ENCODE results near the gene HIF3A. TPM values are rescaled to one million over a fixed set of nuclear protein-coding genes. Genes with fewer than 3 reads are reported as not detected.

The HIF3A gene
- total and polyA plus RNA-seq, 2 of the 8 experiments (the other 6 are each of a cell fraction or from before 2014, with no cell fraction given), result 38.6 to 38.8 TPM

GRCh38 chr19:46269101-46269500 lies 27.7 kb upstream of the HIF3A start:
- Histone ChIP-seq H3K23ac (ENCODE audit: insufficient read length) (no peak overlapping the region), H2AK5ac (ENCODE audit: low read depth, low read length) (no peak overlapping the region), H3K4ac (replicated peaks; ENCODE audit: insufficient read length, low read depth, low read length) (no peak overlapping the region), H3K23me2 (ENCODE audit: low read depth, low read length) (no peaks in the 10 kb centered on the region; the same call in 1 of the 2 replicates), H2BK20ac (ENCODE audit: low read length) (no peak overlapping the region), H3K9me3 (ENCODE audit: insufficient read depth in 2 of 2, low read depth in 1 of 2, low read length in 1 of 2) (no peaks in the 10 kb centered on the region), H3K4me1 (replicated peaks in 1 of 4; ENCODE audit: control insufficient read depth in 3 of 4, insufficient read depth in 4 of 4, low read length in 3 of 4) (peaks cover 7 to 12% (median 9%) of the 10 kb centered on the region in 4 experiments), H3K14ac (ENCODE audit: insufficient read length) (no peak overlapping the region), H4K5ac (ENCODE audit: insufficient read length, low read depth, low read length) (no peak overlapping the region), H3K4me2 (ENCODE audit: insufficient read depth in 1 of 2, low read depth in 2 of 2, low read length in 2 of 2) (no peak overlapping the region), H3K36me3 (ENCODE audit: control insufficient read depth in 2 of 4, insufficient read depth in 4 of 4, low read length in 3 of 4) (no peaks in the 10 kb centered on the region), H4K20me1 (replicated peaks in 1 of 2; ENCODE audit: control insufficient read depth in 1 of 2, insufficient read depth in 2 of 2, low read length in 2 of 2) (no peaks in the 10 kb centered on the region), H3K79me2 (ENCODE audit: control insufficient read depth in 1 of 2, insufficient read depth in 2 of 2, low read length in 2 of 2) (no peaks in the 10 kb centered on the region), H4K91ac (replicated peaks; ENCODE audit: insufficient read length, low read length) (no peak overlapping the region), H2BK5ac (ENCODE audit: low read depth, low read length) (no peak overlapping the region), H2BK12ac (ENCODE audit: low read depth, low read length) (no peak overlapping the region), H2BK120ac (replicated peaks; ENCODE audit: low read depth, low read length) (no peak overlapping the region), H2BK15ac (ENCODE audit: low read length) (no peak overlapping the region), H3K9ac (replicated peaks in 1 of 4; ENCODE audit: extremely low read depth in 1 of 4, low read depth in 3 of 4, low read length in 3 of 4) (no peak overlapping the region), H4K8ac (ENCODE audit: extremely low read depth, insufficient read depth, low read length) (no peak overlapping the region), H3K79me1 (ENCODE audit: low read depth, low read length) (no peaks in the 10 kb centered on the region), H3K27me3 (replicated peaks in 1 of 4; ENCODE audit: control insufficient read depth in 3 of 4, extremely low read depth in 1 of 4, insufficient read depth in 3 of 4, low read length in 3 of 4) (no peaks in the 10 kb centered on the region), H2AFZ (ENCODE audit: low read length) (no peak overlapping the region), H3K27ac (ENCODE audit: low read depth, low read length) (no peak overlapping the region), H3K56ac (replicated peaks; ENCODE audit: insufficient read length, low read depth, low read length) (no peak overlapping the region), H3K18ac (ENCODE audit: extremely low read depth, low read length) (no peak overlapping the region), H3K4me3 (ENCODE audit: extremely low read depth in 1 of 4, insufficient read depth in 2 of 4, low read depth in 3 of 4, low read length in 4 of 4) (no peak overlapping the region)
- POLR2A ChIA-PET (ENCODE audit: partially characterized antibody), result interaction anchor here (0.8 to 1.4 kb wide), 3 partner anchors 135 to 189 kb away, joined by 3 read pairs; no protein-coding TSS in a partner anchor
- TF ChIP-seq CEBPB (IDR thresholded peaks at IDR 0.05; ENCODE audit: low read depth, low read length) (no peak), SIN3A (conservative IDR thresholded peaks at IDR 0.05 in 1 of 2, IDR thresholded peaks at IDR 0.05 in 1 of 2; ENCODE audit: low read depth in 1 of 2, low read length in 2 of 2) (no peak), NRF1 (IDR thresholded peaks at IDR 0.05; ENCODE audit: low read depth, low read length) (no peak), BRCA1 (IDR thresholded peaks at IDR 0.05; ENCODE audit: low read depth, low read length) (no peak), TAF7 (optimal IDR thresholded peaks at IDR 0.05; ENCODE audit: borderline replicate concordance, low read depth, low read length) (no peak), GTF2F1 (IDR thresholded peaks at IDR 0.05; ENCODE audit: borderline replicate concordance, low read depth, low read length) (no peak)
- CTCF ChIA-PET (ENCODE audit: partially characterized antibody), result interaction anchor here (0.6 to 18.7 kb wide), 11 partner anchors 12 to 1090 kb away, joined by 3 to 365 read pairs (median 3); partner anchors contain the start of gene PPP5C
- FAIRE-seq, result no peak
- WGBS, 2 experiments (ENCODE audit: extremely low coverage in 1 of 2, insufficient coverage in 1 of 2, insufficient read length in 1 of 2, insufficient replicate concordance in 2 of 2, low coverage in 1 of 2, low lambda C conversion rate in 2 of 2, missing lambda C conversion rate in 1 of 2), result 96% methylated on average over 7 of the region's 7 CpGs; no CpG with 5 or more reads in 1 of the 2 experiments
- no peak for DNase-seq (ENCODE audit: low read depth in 1 of 2, low spot score in 2 of 2)

Data from H1 (cell line).